ENCODE measurements around the gene TAAR5. TPM values are rescaled to one million over a fixed set of nuclear protein-coding genes. Genes with fewer than 3 reads are reported as not detected.
"Not testable (repeated sequence)": the region's sequence is repeated elsewhere in the genome, so short reads cannot be mapped to it uniquely, and the experiment has no call there.

Gene TAAR5, protein sequence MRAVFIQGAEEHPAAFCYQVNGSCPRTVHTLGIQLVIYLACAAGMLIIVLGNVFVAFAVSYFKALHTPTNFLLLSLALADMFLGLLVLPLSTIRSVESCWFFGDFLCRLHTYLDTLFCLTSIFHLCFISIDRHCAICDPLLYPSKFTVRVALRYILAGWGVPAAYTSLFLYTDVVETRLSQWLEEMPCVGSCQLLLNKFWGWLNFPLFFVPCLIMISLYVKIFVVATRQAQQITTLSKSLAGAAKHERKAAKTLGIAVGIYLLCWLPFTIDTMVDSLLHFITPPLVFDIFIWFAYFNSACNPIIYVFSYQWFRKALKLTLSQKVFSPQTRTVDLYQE
- total RNA-seq (2014; rRNA removed; shearing (Covaris generic)), result not detected in 2 replicates

DNA sequence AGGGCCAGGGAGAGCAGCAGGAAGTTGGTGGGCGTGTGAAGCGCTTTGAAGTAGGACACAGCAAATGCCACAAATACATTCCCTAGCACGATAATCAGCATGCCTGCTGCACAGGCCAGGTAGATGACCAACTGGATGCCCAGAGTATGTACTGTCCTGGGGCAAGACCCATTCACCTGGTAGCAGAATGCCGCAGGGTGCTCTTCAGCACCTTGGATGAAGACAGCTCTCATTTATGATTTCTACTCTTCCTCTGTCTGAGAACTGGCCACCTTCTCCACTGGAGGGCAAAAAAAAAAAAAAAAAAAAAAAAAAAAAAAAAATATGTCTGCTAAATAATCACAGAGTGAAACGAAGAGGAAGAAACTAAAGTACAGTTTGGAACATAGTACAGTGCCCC is at the start of gene TAAR5:
TSS of gene TAAR5 (minus strand) at position 288 of the 400 bp plus-strand sequence. CDS start at position 233, 55 bp downstream.
- Histone ChIP-seq H3K27me3 (replicated peaks) (0 out of 2 replicates have a peak, but pooled peaks cover 3% of the 10 kb centered on the region), H3K9me3 (replicated peaks) (no peaks in the 10 kb centered on the region), H3K4me3 (no peak within 1 kb of the TSS), H3K27ac (no peak within 1 kb of the TSS), H3K4me1 (replicated peaks) (no peaks in the 10 kb centered on the region), H3K36me3 (no peaks in the 10 kb centered on the region)
- no peak for DNase-seq (ENCODE audit: low read depth in 1 of 2, low spot score in 2 of 2)

DNA sequence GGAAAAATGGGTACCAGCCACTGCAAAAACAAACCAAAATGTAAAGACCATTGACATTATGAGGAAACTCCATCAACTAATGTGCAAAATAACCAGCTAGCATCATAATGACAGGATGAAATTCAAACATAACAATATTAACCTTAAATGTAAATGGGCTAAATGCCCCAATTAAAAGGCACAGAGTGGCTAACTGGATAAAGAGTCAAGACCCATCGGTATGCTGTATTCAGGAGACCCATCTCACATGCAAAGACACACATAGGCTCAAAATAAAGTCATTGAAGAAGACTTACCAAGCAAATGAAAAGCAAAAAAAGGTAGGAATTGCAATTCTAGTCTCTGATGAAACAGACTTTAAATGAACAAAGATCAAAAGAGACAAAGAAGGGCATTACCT is 47.6 kb upstream of the TAAR5 start:
- not testable (repeated sequence) for H3K27me3 ChIP-seq (replicated peaks); H3K4me3 ChIP-seq; H3K9me3 ChIP-seq (replicated peaks); H3K4me1 ChIP-seq (replicated peaks); H3K27ac ChIP-seq; DNase-seq (ENCODE audit: low read depth in 1 of 2, low spot score in 2 of 2); H3K36me3 ChIP-seq

DNA sequence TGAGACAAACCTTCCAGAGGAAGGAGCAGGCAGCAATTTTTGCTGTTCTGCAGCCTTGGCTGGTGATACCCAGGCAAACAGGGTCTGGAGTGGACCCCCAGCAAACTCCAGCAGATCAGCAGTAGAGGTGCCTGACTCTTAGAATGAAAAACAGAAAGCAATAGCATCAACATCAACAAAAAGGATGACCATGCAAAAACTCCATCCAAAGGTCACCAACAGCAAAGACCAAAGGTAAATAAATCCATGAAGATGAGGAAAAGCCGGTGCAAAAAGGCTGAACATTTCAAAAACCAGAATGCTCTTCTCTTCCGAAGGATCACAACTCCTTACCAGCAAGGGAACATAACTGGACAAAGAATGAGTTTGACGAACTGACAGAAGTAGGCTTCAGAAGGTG is 46.4 kb upstream of the TAAR5 start:
- not testable (repeated sequence) for H3K27ac ChIP-seq; H3K9me3 ChIP-seq (replicated peaks); H3K4me1 ChIP-seq (replicated peaks); H3K36me3 ChIP-seq; DNase-seq (ENCODE audit: low read depth in 1 of 2, low spot score in 2 of 2); H3K4me3 ChIP-seq; H3K27me3 ChIP-seq (replicated peaks)

DNA sequence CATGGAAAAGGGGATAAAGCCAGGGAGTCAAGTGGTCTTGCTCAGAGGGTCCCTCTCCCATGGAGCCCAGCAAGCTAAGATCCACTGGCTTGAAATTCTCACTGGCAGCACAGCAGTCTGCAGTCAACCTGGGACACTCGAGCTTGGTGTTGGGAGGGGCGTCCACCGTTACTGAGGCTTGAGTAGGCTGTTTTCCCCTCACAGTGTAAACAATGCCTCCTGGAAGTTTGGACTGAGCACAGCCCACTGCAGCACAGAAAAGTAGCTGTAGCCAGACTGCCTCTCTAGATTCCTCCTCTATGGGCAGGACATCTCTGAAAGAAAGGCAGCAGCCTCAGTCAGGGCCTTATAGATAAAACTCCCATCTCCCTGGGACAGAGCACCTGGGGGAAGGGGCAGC is 45.7 kb upstream of the TAAR5 start:
- H3K27me3 ChIP-seq (replicated peaks); H3K36me3 ChIP-seq: not testable (repeated sequence)

DNA sequence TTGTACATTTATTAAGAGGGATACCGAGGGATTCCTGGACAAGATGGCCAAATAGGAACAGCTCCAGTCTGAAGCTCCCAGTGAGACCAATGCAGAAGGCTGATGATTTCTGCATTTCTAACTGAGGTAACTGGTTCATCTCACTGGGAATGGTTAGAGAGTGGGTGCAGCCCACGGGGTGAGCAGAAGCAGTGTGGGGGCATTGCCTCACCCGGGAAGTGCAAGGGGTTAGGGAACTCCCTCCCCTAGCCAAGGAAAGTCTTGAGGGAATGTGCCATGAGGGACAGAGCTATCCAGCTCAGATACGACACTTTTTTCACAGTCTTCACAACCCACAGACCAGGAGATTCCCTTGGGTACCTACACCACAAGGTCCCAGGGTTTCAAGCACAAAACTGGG is 45.3 kb upstream of the TAAR5 start:
- no peaks in the 10 kb centered on the region for H3K9me3 ChIP-seq (replicated peaks)
- H3K27me3 ChIP-seq (replicated peaks), result peaks cover 5% of the 10 kb centered on the region; the same call in 1 of the 2 replicates
- H3K4me1 ChIP-seq (replicated peaks), result no peaks in the 10 kb centered on the region
- H3K4me3 ChIP-seq, result no peak overlapping the region
- no peak overlapping the region for H3K27ac ChIP-seq
- no peak for DNase-seq (ENCODE audit: low read depth in 1 of 2, low spot score in 2 of 2)
- no peaks in the 10 kb centered on the region for H3K36me3 ChIP-seq

More for the DNA sequence above, 45.7 kb upstream of the TAAR5 start:
- DNase-seq (ENCODE audit: low read depth in 1 of 2, low spot score in 2 of 2); H3K9me3 ChIP-seq (replicated peaks); H3K4me1 ChIP-seq (replicated peaks); H3K4me3 ChIP-seq; H3K27ac ChIP-seq: not testable (repeated sequence)

DNA sequence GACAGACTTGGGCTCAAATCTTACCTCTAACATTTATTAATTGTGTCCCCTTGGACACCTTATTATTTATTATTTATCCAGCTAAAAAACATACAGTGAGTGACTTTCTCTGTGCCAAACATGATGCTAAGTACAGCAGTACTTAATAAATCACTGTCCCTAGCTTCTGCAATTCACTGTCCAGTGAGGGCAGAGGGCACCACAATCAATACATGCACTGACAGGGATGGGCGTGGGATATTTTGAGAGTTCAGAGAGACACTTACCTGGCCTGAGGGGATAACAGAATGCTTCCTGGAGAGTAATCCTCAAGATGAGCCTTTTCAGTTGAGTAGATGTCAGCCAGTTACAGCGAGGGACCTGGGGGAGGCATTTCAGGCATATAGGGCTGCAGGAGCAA is 43.8 kb upstream of the TAAR5 start:
- Histone ChIP-seq H3K4me3 (no peak overlapping the region), H3K27me3 (replicated peaks) (peaks cover 5% of the 10 kb centered on the region; the same call in 1 of the 2 replicates)

DNA sequence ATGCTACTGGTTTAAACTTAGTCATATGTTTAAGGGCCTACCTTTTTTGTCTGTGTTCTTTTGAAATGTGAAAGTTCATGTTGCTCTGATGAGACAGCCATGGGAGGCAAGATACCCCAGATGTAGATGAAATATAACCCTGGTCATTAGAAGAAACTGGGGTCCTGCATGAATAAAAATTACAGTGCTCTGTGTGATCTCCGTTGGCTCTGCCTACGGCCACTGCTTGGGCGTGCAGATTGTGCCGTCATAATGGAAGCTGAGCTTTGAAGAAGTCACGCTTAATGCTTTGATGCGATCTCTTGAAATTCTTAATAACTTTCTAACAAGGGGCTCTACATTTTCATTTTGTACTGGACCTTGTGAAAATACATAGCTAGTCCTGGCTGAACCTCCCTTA is 34.6 kb upstream of the TAAR5 start, which contains the start of gene TAAR2:
TSS of gene TAAR2 (minus strand) at position 101 of the 400 bp plus-strand sequence. CDS start at position 101, 0 bp downstream.
- Histone ChIP-seq H3K4me1 (replicated peaks) (no peaks in the 10 kb centered on the region), H3K4me3 (no peak within 1 kb of the TSS), H3K36me3 (no peaks in the 10 kb centered on the region), H3K27ac (no peak within 1 kb of the TSS), H3K27me3 (replicated peaks) (0 out of 2 replicates have a peak, but pooled peaks cover 2% of the 10 kb centered on the region), H3K9me3 (replicated peaks) (no peaks in the 10 kb centered on the region)
- DNase-seq (ENCODE audit: low read depth in 1 of 2, low spot score in 2 of 2), result no peak

More for the DNA sequence above, 43.8 kb upstream of the TAAR5 start:
- Histone ChIP-seq H3K27ac (no peak overlapping the region), H3K36me3 (no peaks in the 10 kb centered on the region), H3K9me3 (replicated peaks) (no peaks in the 10 kb centered on the region), H3K4me1 (replicated peaks) (no peaks in the 10 kb centered on the region)
- DNase-seq (ENCODE audit: low read depth in 1 of 2, low spot score in 2 of 2), result no peak

DNA sequence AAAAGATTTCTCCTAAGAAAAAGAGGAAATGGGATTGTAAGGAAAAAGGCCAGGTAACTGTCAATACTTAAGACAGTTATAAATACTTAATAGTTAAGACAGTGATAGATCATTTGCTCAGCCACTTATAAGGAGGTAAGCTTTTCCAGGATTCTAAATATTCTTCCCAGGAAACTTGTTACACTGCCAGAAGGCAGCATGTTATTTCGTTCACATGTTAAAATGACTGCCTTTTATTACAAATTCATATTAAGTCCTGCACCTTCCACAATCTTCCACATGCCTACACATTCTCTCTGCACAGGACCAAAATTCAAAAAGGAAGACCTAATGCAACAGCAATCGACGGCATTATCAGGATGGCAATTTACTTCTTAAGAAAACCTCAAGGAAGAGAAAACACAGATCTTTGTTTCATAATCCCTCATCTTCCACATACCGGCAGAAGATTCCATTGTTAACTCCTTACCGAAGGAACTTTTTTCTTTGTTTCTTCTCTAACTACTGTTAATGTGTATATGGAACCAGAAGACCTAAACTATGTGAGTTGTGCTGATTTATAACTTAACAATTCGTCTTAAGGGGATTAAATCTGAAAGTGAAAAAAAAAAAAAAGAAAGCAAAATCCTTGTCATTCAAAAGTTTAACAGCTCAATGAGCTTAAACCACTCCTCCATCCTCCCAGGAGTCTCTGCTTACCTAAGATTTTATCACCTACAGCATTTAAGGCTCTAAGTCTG is 33.7 kb upstream of the TAAR5 start:
- Histone ChIP-seq H3K4me1 (replicated peaks) (no peaks in the 10 kb centered on the region), H3K4me3 (no peak overlapping the region), H3K9me3 (replicated peaks) (no peaks in the 10 kb centered on the region), H3K36me3 (no peaks in the 10 kb centered on the region), H3K27me3 (replicated peaks) (0 out of 2 replicates have a peak, but pooled peaks cover 2% of the 10 kb centered on the region), H3K27ac (no peak overlapping the region)
- DNase-seq (ENCODE audit: low read depth in 1 of 2, low spot score in 2 of 2), result no peak

DNA sequence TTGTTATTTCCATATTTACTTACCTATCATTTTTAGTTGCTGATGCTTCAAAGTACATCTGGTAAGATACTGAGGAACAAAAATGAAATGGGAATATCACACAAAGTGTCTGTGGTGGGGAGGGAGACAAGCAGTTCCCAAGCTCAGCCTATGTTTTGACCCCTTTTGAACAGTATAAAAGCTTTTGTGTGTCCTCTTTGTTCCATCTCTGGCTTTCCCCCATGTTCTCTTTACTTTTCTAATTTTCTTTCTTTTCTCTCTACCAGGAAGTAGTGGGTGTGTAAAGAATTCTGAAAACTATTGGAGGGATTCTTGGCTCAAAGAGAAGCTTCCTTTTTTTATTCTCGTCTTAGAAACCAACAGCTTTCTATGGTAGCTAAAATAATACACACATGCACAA is 27.1 kb upstream of the TAAR5 start:
- H3K27me3 ChIP-seq (replicated peaks), result peaks cover 12% of the 10 kb centered on the region; the same call in 1 of the 2 replicates
- H3K9me3 ChIP-seq (replicated peaks), result no peaks in the 10 kb centered on the region
- no peaks in the 10 kb centered on the region for H3K4me1 ChIP-seq (replicated peaks)
- no peak for DNase-seq (ENCODE audit: low read depth in 1 of 2, low spot score in 2 of 2)
- H3K4me3 ChIP-seq, result no peak overlapping the region
- H3K36me3 ChIP-seq, result no peaks in the 10 kb centered on the region
- H3K27ac ChIP-seq, result no peak overlapping the region

DNA sequence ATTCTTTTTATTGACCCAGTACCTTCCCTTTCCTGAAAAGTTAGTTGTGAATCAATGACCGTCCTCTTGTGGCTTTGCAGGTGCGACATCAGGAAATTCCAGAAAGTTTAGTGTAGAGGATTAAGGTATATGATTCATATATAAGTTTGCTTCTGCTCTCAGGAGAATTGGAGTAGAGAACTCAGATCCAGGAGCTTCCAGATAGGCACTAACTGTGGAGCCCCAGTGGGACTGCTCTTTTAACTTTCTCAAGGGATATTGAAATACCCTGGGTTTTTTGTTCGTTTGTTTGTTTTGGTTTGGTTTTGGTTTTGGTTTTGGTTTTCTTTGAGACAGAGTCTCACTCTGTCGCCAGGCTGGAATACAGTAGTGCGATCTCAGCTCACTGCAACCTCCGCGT is 25.0 kb upstream of the TAAR5 start:
- DNase-seq (ENCODE audit: low read depth in 1 of 2, low spot score in 2 of 2), result no peak
- no peaks in the 10 kb centered on the region for H3K9me3 ChIP-seq (replicated peaks)
- H3K36me3 ChIP-seq, result no peaks in the 10 kb centered on the region

DNA sequence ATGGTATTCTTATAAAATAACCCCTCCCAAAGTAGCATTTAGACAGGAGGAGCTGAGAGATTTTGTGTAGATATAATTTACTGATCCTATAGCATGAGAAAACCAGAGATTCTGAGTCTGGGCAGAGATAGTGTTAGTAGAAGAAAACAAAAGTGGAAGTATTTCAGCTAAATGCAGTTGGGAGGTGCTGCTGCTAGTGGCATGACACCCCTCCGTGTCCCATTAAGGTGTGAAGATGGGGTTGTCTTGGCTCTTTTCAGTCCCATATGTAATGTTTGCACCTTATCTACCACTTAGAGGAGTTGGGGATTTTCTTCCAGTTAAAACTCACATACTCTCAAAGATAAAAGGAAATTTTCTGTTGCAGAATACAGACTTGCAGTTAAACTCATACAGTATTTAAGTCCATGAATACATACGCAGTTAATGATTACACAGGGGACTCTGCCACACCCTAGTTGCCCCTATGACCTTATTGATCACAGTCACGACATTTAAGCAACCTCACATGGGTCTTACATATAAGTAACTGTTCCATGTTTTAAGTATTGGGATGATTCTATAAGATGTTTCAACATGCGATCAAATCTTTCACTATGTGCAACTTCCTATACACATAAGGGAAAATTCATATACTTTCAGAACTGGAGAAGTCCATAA is 23.0 kb upstream of the TAAR5 start:
- H3K27me3 ChIP-seq (replicated peaks), result peaks cover 11% of the 10 kb centered on the region; the same call in 1 of the 2 replicates
- H3K9me3 ChIP-seq (replicated peaks), result no peaks in the 10 kb centered on the region
- no peak overlapping the region for H3K27ac ChIP-seq
- no peaks in the 10 kb centered on the region for H3K36me3 ChIP-seq
- no peaks in the 10 kb centered on the region for H3K4me1 ChIP-seq (replicated peaks)
- no peak for DNase-seq (ENCODE audit: low read depth in 1 of 2, low spot score in 2 of 2)
- no peak overlapping the region for H3K4me3 ChIP-seq

More for the DNA sequence above, 25.0 kb upstream of the TAAR5 start:
- Histone ChIP-seq H3K27ac (no peak overlapping the region), H3K4me1 (replicated peaks) (no peaks in the 10 kb centered on the region), H3K27me3 (replicated peaks) (peaks cover 12% of the 10 kb centered on the region; the same call in 1 of the 2 replicates), H3K4me3 (no peak overlapping the region)

DNA sequence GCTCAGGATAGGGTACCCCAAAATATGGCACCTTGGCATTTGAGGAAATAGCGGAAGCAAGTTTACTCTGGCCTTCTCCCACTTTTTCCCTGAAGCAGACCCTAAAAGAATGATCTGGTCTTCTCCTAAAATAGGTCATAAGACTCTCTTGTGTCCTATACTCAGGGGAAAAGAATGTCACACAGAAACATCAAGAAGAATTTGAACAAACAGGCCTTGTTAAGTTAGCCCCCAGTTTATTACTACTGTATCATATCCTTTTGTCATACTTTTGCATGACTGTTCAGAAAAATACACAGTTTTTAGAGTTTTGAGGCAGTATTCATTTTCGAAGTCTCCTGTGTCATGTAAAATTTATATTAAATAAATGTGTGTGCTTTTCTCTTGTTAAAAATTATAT is 22.1 kb upstream of the TAAR5 start:
- Histone ChIP-seq H3K36me3 (no peaks in the 10 kb centered on the region), H3K4me3 (no peak overlapping the region), H3K9me3 (replicated peaks) (no peaks in the 10 kb centered on the region; the same call in 1 of the 2 replicates), H3K4me1 (replicated peaks) (no peaks in the 10 kb centered on the region), H3K27ac (no peak overlapping the region), H3K27me3 (replicated peaks) (0 out of 2 replicates have a peak, but pooled peaks cover 7% of the 10 kb centered on the region)
- DNase-seq (ENCODE audit: low read depth in 1 of 2, low spot score in 2 of 2), result no peak

DNA sequence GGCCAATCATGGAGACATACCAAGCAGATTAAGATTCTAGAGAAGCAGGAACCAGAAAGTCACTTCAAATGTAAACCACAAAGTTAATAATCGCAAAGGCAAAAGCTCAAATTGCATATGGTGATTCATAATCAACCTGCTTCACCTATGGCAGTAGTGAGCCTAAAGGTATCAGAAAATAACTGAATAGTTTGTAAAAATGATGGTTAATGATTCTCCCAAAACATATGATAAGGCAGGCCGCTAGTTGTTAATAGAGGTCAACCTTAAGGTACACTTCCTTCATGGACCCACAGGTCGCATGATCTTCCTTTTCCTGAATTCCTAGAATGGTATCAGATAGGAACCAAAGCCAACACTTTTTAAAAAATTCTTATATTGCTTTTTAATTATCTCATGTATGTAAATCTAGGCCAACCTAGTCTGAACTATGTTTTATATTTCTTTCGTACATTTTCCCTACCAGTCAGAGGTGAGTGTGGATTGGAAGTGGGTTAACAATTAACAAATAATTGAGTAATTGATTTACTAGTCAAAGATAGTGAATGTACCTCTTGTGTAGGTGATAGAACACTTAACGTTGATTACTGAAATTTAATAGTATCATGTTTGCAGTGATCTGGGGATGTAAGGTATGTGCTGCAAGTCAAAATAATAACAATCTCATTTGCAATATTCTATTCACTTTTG is 18.1 kb upstream of the TAAR5 start:
- Histone ChIP-seq H3K27ac (no peak overlapping the region), H3K4me1 (replicated peaks) (no peaks in the 10 kb centered on the region), H3K27me3 (replicated peaks) (no peaks in the 10 kb centered on the region), H3K9me3 (replicated peaks) (no peaks in the 10 kb centered on the region; the same call in 1 of the 2 replicates), H3K4me3 (no peak overlapping the region), H3K36me3 (no peaks in the 10 kb centered on the region)
- no peak for DNase-seq (ENCODE audit: low read depth in 1 of 2, low spot score in 2 of 2)
